GM12878 (cell line): ENCODE results near the gene SLC25A41.

Source experiments
- CHD2 ChIP-seq: IDR thresholded peaks from 2 replicates; pipeline ENCODE4 v1.6.1; 2011; ENCODE audit warnings: low read depth, low read length, improper control_type of control experiment, borderline replicate concordance
- CHD4 ChIP-seq: fragments of 200-600 bp; sonication (generic); IDR thresholded peaks from 2 replicates; pipeline ENCODE4 v1.6.1; 2016; ENCODE audit warnings: mild to moderate bottlenecking
- CTCF ChIP-seq, 3 experiments: IDR thresholded peaks in 2 of 3; conservative IDR thresholded peaks in 1 of 3; 2 replicates each; pipeline ENCODE4 v1.5.1; 2011; ENCODE audit warnings: low read depth in 3 of 3, low read length in 3 of 3, mild to moderate bottlenecking in 3 of 3, control low read depth in 2 of 3, moderate library complexity in 2 of 3, inconsistent platforms in 1 of 3, mixed read lengths in 1 of 3; ENCODE audit not compliant: control insufficient read depth in 2 of 3, insufficient read depth in 1 of 3; ENCODE audit errors: extremely low read depth in 1 of 3
- EZH2 ChIP-seq: IDR thresholded peaks from 2 replicates; pipeline ENCODE4 v1.6.1; 2012; ENCODE audit warnings: low read depth, mild to moderate bottlenecking, control low read depth, inconsistent platforms, low read length, borderline replicate concordance; ENCODE audit not compliant: control insufficient read depth
- HDAC2 ChIP-seq: fragments of 200-600 bp; sonication (generic); IDR thresholded peaks from 2 replicates; pipeline ENCODE4 v1.6.1; 2017
- MAX ChIP-seq: IDR thresholded peaks from 2 replicates; pipeline ENCODE4 v1.6.1; 2012; ENCODE audit warnings: low read depth, low read length, improper control_type of control experiment
- PBX3 ChIP-seq: IDR thresholded peaks from 2 replicates; pipeline ENCODE4 v1.6.1; 2011; ENCODE audit warnings: mild to moderate bottlenecking, low read depth, low read length, moderate library complexity; ENCODE audit not compliant: insufficient replicate concordance
- POLR2A ChIP-seq: IDR thresholded peaks from 2 replicates; pipeline ENCODE4 v1.6.1; 2011; ENCODE audit warnings: low read depth, mild to moderate bottlenecking, low read length
- RBBP5 ChIP-seq: fragments of 200-600 bp; sonication (generic); conservative IDR thresholded peaks from 2 replicates; pipeline ENCODE4 v1.6.1; 2016
- REST ChIP-seq: IDR thresholded peaks from 2 replicates; pipeline ENCODE4 v1.6.1; 2012; ENCODE audit warnings: mild to moderate bottlenecking, low read depth, low read length
- SMARCA5 ChIP-seq: fragments of 450-650 bp; IDR thresholded peaks from 2 replicates; pipeline ENCODE4 v1.6.1; 2017; ENCODE audit warnings: mild to moderate bottlenecking
- ZSCAN29 ChIP-seq: fragments of 450-650 bp; IDR thresholded peaks from 2 replicates; pipeline ENCODE4 v1.6.1; 2017; ENCODE audit warnings: mild to moderate bottlenecking, moderate library complexity

GRCh38 chr19:6478815-6479214 lies 45.3 kb upstream of the SLC25A41 start:
- no peak for TF ChIP-seq EZH2
- TF ChIP-seq CTCF (IDR thresholded peaks at IDR 0.05 in 2 of 3, conservative IDR thresholded peaks at IDR 0.05 in 1 of 3; ENCODE audit: control insufficient read depth in 2 of 3, extremely low read depth in 1 of 3, insufficient read depth in 1 of 3, low read depth in 3 of 3, low read length in 3 of 3) = no peak
- TF ChIP-seq SMARCA5 = no peak
- TF ChIP-seq ZSCAN29 = no peak
- TF ChIP-seq POLR2A = no peak
- TF ChIP-seq CHD4 = no peak
- no peak for TF ChIP-seq RBBP5
- TF ChIP-seq CHD2 = no peak
- TF ChIP-seq PBX3 = no peak
- no peak for TF ChIP-seq REST
- TF ChIP-seq MAX = no peak
- no peak for TF ChIP-seq HDAC2
